ENCODE data around the gene BTBD6.

The BTBD6 gene

GRCh38 chr14:105248368-105249181, at the start of gene BTBD6:
TSS of gene BTBD6 (plus strand) at chr14:105248533. CDS start at chr14:105248712, 179 bp downstream.
- no peak for TF ChIP-seq CTCF (IDR thresholded peaks at IDR 0.05)
- no peaks in the 10 kb centered on the region for H3K4me1 ChIP-seq
- H3K36me3 ChIP-seq (ENCODE audit: control insufficient read depth, insufficient read depth, low read length) = no peaks in the 10 kb centered on the region
- H3K4me2 ChIP-seq (ENCODE audit: low read length) = peak within 1 kb of the TSS; percentile 81
- H3K27ac ChIP-seq = peak within 1 kb of the TSS; percentile 57
- peaks cover 2% of the 10 kb centered on the region for H3K79me2 ChIP-seq
- H3K9ac ChIP-seq = peak within 1 kb of the TSS; percentile 51
- no peaks in the 10 kb centered on the region for H3K9me3 ChIP-seq (ENCODE audit: control insufficient read depth, low read length)
- peak within 1 kb of the TSS; percentile 45 for H3K4me3 ChIP-seq (ENCODE audit: low read depth, low read length)
- H3K27me3 ChIP-seq (ENCODE audit: control insufficient read depth, insufficient read depth, low read length) = no peaks in the 10 kb centered on the region
- H2AFZ ChIP-seq = peak within 1 kb of the TSS; percentile 87

- Histone ChIP-seq H3K9ac (no peak overlapping the region), H3K9me3 (ENCODE audit: control insufficient read depth, low read length) (no peaks in the 10 kb centered on the region), H3K27ac (no peak overlapping the region), H3K4me2 (ENCODE audit: low read length) (no peak overlapping the region), H3K4me3 (ENCODE audit: low read depth, low read length) (no peak overlapping the region), H3K79me2 (no peaks in the 10 kb centered on the region), H3K36me3 (ENCODE audit: control insufficient read depth, insufficient read depth, low read length) (no peaks in the 10 kb centered on the region), H3K4me1 (peaks cover 9% of the 10 kb centered on the region), H2AFZ (no peak overlapping the region), H3K27me3 (ENCODE audit: control insufficient read depth, insufficient read depth, low read length) (peaks cover 3% of the 10 kb centered on the region)
- TF ChIP-seq CTCF (IDR thresholded peaks at IDR 0.05) = no peak
These were observed 49.7 kb upstream of the BTBD6 start for GRCh38 chr14:105198588-105198987.

- Histone ChIP-seq H3K9ac (no peak overlapping the region), H3K9me3 (ENCODE audit: control insufficient read depth, low read length) (no peaks in the 10 kb centered on the region), H3K4me1 (peaks cover 14% of the 10 kb centered on the region), H2AFZ (no peak overlapping the region), H3K4me3 (ENCODE audit: low read depth, low read length) (no peak overlapping the region), H3K4me2 (ENCODE audit: low read length) (no peak overlapping the region), H3K79me2 (no peaks in the 10 kb centered on the region), H3K27me3 (ENCODE audit: control insufficient read depth, insufficient read depth, low read length) (peaks cover 3% of the 10 kb centered on the region), H3K27ac (no peak overlapping the region), H3K36me3 (ENCODE audit: control insufficient read depth, insufficient read depth, low read length) (no peaks in the 10 kb centered on the region)
- TF ChIP-seq CTCF (IDR thresholded peaks at IDR 0.05) = no peak
These were observed 49.2 kb upstream of the BTBD6 start for GRCh38 chr14:105199093-105199492.

GRCh38 chr14:105200074-105200473, 48.3 kb upstream of the BTBD6 start:
- H3K36me3 ChIP-seq (ENCODE audit: control insufficient read depth, insufficient read depth, low read length) = no peaks in the 10 kb centered on the region
- H3K4me3 ChIP-seq (ENCODE audit: low read depth, low read length) = no peak overlapping the region
- H3K9me3 ChIP-seq (ENCODE audit: control insufficient read depth, low read length) = no peaks in the 10 kb centered on the region
- H3K9ac ChIP-seq = no peak overlapping the region
- no peak for TF ChIP-seq CTCF (IDR thresholded peaks at IDR 0.05)
- no peaks in the 10 kb centered on the region for H3K79me2 ChIP-seq
- peaks cover 3% of the 10 kb centered on the region for H3K27me3 ChIP-seq (ENCODE audit: control insufficient read depth, insufficient read depth, low read length)
- no peak overlapping the region for H3K27ac ChIP-seq
- H2AFZ ChIP-seq = no peak overlapping the region
- peaks cover 19% of the 10 kb centered on the region for H3K4me1 ChIP-seq
- H3K4me2 ChIP-seq (ENCODE audit: low read length) = no peak overlapping the region

- Histone ChIP-seq H3K4me3 (ENCODE audit: low read depth, low read length) (no peak overlapping the region), H3K27me3 (ENCODE audit: control insufficient read depth, insufficient read depth, low read length) (peaks cover 3% of the 10 kb centered on the region), H3K36me3 (ENCODE audit: control insufficient read depth, insufficient read depth, low read length) (no peaks in the 10 kb centered on the region), H3K4me2 (ENCODE audit: low read length) (no peak overlapping the region), H3K4me1 (peaks cover 25% of the 10 kb centered on the region), H3K79me2 (no peaks in the 10 kb centered on the region), H3K27ac (no peak overlapping the region), H3K9me3 (ENCODE audit: control insufficient read depth, low read length) (no peaks in the 10 kb centered on the region), H3K9ac (no peak overlapping the region), H2AFZ (no peak overlapping the region)
- TF ChIP-seq CTCF (IDR thresholded peaks at IDR 0.05) = no peak
These were observed 47.7 kb upstream of the BTBD6 start for GRCh38 chr14:105200641-105201040.
